GM21737 (cell line): Measurements from ENCODE around the gene CASZ1.

Experiments used
- ATAC-seq: cut with Tn5 transposase; IDR thresholded peaks from one replicate; pipeline ENCODE4 v1.9.1; 2021; ENCODE audit warnings: mild to moderate bottlenecking, moderate library complexity; ENCODE audit not compliant: unreplicated experiment

Gene CASZ1

DNA sequence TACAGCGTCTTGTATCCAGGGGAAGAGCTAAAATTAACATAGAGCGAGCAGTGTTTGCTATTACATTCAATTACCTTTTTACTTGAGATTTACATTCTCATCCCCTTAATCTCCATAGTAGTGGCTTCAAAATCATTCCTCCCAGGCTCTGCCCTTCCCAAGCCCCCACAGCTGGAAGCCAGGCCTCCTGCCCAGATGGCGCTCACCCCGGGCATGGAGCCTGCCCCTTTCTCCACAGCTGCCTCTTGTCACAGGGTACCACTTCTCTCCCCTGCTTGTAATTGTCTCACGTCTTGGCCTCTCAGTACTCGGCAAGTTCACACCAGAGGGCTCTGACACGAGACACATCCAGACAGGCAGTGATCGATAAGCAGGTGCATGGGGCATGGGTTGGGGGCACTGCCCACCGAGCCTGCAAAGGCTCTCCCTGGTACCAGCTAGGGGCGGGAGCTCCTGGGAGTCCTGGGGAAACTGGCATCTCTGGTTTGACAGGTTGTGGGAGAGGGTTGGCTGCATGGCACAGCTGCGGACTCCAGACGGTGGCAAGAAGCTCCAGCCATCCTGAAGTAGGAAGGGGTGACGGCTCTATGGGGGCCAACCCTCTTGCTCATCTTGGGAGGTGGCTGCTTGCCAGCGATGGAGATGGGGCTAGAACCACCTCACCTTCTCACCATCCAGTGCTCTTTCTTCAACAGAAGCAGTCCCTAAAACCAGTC is 20.1 kb downstream of the CASZ1 start:
- no peak for ATAC-seq

DNA sequence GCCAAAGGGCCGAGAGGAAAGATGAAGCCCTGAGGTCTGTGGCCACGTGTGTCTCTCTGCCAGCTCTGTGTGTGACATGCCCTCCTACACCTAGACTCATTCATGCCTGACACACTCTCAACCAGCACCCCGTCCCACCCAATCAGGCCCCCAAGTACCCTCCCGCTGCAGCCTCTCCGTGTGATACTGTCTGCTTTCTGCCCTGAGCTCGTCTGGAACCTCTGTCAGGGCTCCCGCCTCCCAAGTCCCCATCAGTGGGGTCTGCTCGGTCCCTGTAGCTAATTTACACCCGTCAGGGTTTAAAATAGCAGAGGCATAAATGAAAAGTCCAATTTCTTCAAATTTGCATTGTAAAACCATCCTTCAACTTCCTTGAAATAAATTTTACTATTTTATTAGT is 20.7 kb downstream of the CASZ1 start:
- ATAC-seq: no peak

DNA sequence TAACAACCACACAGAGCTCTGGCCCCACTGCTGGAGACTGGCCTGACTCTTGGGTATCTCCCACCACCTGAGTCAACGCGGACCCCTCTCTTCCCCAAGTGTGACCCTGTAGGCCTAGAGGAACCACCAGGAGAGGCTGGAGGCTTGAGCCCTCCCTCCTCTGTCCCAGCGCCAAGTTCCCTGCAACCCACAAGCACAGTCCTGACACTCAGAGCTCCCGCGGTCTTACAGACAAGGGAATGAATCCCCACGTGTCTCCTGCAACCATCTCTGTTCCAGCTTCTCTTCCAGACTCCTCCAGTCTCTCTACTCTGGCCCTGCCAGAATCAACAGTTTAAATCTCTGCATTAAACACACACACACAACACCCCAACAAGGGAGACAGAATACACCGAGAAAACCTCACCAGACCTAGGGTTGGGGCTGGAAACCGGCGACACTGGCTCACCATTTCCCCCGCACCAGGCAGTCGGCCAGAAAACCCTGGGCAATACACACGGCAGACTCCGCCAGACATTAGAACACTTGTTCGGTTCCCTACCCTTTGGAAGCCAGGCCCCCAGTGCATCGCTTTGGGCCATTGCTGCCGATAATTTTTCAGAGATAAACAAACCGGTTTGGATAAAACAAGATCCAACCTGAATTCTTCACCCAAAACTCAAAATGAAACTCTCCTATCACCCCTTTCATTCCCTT is 21.7 kb downstream of the CASZ1 start:
- ATAC-seq: no peak

DNA sequence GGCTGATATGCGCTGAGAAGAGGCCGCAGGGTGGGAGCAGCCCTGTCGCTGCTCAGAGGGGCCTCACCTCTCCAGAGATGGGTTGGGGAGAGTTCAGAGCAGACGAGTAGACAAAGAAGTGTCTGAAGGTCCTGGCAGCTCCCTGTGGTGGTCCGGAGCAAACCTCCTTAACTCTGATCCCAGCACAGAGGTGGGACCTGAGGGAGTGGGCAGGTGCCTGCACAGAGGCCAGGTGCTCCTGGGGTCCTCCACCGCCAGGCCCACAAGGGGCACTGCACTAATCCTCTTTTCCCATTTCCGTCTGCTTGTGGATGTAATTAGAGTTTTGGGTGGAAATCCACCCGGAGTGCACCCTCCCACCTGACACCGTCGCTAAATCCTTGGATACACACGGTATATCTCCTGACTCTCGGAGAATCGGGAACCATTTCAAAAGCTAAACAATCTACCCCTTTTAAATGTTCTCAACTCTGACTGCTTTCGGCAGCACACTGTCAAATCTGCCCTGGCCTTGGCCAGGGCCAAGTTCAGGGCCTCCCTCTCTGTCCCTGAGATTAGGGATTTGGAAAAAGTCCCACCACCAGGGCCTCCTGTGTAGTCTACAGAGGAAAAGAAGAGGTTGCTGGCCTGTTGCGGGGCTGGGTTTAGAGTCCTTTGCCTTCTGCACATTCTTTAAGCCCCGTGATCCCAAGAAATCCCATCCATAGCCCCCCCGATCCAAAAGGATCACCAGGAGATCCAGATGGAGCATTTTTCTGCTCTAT is 22.4 kb downstream of the CASZ1 start:
- no peak for ATAC-seq

DNA sequence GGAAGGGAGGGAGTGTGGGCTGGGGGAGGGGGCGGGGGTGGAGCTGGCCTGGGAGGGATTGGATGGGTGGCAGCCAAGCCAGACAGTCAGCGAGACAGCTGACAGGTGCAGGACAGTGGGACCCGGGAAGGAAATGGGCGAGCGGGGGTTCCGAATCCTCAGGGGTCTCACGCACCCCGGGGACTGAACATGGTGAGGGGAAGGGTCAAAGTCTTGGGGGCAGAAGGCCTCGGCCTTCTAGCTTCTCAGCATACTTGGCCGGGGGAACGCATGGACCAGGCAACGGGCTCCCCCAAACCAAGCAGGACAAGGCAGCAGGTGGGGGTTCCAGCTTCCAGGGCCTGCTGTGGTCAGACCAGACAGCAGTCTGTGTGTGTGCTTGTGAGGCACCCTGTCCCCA is 23.1 kb downstream of the CASZ1 start:
- ATAC-seq: no peak

DNA sequence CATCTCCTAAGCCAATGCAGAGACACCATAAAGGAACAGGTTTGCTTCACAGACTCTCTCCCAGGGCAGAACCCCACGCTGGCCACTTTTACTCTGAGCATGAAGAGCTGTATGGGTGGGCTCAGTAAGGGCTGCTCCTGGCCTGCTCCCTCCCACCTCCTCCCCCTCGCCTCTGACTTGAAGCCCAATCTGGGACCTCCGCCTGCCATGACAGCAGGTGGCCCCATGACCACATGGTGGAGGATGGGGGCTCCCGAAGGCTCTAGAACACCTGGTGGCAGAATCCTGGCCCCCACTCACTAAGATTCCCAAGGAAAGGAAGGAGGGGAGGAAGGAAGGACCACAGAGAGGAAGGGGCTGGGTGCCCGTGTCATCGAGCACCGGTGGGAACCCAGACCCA is 23.7 kb downstream of the CASZ1 start:
- no peak for ATAC-seq

DNA sequence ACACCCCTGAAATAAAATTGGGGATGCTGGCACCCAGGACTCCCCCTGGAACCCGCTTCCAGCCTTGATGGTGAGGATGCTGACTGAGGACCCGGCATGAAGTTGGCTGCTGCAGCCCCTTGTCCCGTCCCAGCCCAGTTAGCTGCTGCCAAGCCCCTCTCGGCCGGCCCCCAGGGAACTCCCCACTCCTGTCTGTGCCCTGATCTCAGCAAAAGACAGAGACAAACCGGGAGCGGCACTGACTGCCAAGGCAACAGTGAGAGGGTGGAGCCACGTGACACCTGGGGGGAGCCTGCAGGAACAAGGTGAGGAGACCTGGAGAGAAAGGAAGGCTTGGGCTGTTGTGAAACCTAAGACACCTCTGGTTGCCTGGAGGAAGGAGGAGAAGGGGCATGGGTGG is 24.7 kb downstream of the CASZ1 start:
- no peak for ATAC-seq

DNA sequence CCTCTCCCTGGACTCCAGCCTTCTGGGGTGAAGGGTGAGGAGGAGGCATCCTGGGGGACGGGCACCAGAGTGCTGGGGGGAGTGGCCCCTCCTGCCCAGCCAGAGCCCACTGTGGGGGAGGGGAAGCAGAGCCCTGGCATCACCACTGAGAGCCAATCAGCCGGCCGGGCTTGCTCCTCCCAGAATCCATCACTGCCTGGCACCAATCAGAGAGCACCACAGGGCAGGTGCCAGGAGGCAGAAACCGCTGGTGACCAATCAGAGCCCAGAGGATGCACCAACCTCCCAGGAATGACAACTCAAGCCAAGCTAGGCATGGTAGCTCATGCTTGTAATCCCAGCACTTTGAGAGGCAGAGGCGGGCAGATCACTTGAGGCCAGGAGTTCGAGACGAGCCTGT is 27.9 kb downstream of the CASZ1 start:
- no peak for ATAC-seq

DNA sequence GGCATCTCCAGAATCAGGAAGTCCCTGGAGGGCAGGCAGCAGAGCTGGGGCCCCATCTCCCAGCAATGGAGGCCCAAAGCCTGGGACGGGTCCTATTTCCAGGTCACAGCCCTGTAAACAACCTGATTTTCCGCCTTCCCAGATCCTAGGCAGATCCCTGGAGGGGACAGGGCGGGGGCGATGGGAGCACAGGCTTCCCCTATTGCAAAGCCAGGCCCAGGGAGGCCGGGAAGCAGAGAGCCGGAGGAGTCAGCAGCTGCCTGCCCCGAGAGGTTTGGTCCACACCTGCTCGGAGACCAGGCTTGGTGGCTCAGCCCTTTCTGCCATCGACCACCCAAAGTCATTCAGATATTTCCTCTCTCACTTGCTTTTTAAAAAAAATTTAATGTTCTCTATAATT is 29.2 kb downstream of the CASZ1 start:
- no peak for ATAC-seq

DNA sequence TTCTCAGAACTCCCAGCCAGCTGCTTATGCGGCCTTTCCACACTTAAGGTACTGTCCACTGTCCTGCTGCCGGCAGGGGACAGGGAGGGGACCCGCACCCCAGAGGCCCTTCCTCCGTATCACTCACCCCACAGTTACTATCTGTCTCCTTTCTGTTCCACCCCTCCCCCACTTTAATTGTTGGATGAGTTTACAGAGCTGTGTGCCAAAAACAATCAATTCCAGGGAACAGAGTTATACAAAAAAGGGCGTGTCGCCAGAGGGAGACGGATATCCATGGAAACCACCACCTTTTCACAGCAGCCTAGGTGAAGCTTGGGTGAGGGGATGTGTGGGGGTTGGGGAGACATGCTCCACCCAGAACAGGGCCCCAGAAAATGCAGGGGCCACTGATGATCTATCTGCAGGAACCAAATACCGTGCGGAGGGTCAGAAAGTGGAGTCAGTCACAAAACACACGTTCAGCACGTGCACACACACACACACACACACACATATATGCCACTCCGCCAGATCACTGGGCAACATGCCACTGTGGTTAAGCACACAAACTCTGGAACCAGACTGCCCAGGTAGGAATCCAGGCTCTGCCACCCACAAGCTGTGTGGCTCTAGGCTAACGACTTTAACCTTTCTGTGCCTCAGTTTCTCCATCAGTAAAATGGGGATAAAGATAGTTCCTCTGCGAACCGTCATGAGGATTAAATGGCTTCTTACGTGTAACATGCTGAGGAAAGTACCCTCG is 30.5 kb downstream of the CASZ1 start:
- ATAC-seq: no peak

DNA sequence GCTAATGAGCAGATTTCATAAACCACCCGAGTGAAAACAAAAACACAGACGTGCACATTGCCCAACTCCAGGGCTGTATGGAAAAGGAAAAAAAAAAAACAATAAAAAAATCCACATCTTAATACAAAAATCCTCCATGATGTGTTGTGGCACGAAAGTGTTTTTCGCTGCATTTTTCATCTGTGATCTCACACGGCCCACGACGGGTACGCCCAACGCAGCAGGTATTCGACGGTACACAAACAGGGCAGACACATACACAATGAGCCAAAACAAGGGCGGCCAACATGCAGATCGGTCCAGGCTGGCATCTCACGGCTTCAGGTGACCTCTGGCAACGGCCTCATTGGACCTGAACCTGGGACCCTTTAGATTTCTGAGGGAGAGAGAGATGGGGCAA is 31.1 kb downstream of the CASZ1 start:
- ATAC-seq: no peak

DNA sequence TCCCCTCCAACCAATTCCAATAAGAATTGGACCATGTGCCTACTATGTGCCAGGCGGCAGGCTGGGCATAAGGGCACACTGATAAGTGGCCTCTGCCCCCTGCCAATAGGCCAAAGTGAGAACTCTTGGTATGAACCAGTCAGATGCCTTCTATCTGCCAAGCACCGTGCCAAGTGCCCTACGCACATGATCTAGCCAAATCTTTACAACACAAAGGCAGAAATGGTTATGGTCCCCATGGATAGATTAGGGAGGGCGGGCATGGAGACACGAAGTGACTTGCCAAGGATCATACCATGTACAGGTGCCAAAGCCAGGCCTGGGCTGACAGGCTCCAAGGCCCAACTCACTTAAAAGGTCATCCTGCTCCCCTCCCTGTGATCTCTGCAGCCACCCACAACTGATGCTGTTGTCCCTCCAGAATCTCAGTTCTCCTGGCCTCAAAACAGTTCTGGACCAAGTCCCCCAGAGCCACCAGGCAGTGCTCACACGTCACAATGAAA is 32.1 kb downstream of the CASZ1 start:
- no peak for ATAC-seq

DNA sequence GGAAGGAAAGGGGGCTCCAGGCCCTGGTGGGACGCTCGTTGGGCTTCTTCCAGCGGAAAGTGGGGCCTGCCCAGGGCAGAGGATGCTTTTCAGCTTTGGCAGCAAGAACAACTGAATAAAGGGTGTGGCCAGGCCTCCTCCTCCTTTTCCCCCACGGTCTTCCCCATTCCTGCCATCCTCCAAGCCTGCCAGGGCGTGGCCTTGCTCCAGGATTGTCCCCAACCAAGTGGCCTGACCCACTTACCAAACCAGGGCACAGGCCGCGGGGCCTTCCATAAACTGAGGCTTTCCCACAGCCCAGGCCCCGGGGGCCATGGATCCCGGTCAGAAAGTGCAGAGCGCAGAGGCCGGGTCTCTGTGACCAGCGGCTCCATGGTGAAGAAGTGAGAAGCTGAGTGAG is 33.6 kb downstream of the CASZ1 start:
- ATAC-seq: no peak

DNA sequence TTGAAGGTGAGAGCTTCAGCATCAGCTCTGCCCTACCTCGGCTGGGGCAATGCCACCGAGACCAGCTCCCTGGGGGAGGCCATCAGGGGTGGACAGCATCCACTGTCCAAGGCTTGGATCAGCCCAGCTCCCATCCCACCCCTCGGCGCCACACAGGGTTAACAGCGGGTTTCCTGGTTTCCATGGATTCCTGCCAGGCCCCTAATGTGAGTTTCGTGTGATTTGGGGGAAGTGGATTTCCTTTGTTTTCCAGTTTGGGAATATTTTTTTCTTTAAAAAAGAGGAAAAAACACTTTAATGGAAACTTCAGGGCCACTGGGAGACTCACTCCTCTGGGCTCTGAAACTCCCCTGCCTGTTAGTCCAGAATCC is 34.3 kb downstream of the CASZ1 start:
- no peak for ATAC-seq

DNA sequence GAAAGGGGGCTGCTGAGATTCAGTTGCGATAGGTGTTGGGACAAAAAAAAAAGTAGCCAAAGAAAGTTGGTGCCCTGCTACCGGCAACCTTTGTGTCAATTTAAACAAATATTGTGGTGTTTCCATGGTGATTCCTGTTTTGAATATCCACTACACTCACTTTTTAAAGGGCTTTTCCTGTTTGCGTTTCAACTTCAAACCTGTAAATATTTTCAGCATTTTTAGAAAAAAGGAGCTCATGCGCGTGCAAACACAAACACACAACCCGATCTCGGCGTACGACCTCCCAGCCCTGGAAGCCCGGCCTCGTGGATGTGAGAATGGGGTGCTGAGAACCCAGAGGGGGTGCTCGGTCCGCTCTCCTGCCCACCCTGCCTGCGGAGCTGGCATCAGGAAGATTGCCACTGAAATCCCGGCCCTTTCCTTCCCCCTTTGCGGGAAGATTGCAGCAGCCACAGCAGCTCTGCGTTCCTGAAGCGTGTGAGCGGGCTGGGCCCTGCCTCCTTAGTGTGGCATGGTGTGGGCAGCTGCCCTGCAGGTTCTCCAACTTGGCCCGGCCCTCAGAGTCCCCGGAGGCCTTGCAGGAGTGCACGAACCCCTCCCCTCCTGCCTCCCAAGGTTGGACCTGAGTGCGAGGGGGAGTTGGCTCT is 34.8 kb downstream of the CASZ1 start:
- ATAC-seq: no peak

DNA sequence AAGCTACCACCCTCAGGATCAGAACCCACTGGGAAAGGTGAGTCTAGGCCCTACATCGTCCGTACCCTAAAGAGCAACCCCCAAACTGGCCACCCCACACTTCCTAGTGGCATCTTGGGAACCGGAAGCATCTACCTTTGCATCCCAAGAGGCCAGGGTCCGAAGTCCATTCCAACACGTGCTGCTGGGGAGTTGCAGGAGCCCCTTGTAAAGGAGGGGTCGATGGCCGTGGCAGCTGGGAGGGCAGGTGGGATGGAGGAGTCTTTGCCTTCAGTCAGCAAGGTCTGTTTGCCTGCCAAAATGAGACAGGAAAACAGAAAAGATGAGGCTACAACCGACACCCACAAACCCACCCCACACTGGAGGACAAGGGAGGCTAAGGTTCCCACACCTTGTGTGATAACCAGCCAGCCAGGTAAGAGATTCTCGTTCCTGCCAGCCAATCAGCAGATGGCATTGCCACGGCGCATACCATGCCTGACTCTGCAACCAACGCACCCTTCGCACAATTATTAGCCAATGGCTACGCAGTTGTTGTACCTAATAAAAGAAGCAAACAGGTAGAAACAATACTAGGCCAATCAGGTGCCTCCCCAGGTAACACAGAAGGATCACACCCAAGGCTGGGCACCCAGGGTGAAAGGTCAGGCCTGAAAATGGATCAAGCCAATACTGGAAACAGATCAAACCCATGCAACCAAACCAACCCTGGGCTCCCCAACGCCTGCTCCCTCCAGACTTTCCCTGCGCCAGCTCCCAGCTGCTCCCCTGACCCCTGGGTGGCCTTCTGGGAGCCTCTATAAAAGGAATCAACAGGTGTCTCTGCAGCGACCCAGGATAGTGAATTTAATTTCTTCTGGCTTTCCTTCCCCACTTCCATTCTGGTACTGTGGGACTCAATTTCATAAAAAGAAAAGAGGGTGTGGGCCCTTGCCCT is 35.6 kb downstream of the CASZ1 start:
- ATAC-seq: no peak

DNA sequence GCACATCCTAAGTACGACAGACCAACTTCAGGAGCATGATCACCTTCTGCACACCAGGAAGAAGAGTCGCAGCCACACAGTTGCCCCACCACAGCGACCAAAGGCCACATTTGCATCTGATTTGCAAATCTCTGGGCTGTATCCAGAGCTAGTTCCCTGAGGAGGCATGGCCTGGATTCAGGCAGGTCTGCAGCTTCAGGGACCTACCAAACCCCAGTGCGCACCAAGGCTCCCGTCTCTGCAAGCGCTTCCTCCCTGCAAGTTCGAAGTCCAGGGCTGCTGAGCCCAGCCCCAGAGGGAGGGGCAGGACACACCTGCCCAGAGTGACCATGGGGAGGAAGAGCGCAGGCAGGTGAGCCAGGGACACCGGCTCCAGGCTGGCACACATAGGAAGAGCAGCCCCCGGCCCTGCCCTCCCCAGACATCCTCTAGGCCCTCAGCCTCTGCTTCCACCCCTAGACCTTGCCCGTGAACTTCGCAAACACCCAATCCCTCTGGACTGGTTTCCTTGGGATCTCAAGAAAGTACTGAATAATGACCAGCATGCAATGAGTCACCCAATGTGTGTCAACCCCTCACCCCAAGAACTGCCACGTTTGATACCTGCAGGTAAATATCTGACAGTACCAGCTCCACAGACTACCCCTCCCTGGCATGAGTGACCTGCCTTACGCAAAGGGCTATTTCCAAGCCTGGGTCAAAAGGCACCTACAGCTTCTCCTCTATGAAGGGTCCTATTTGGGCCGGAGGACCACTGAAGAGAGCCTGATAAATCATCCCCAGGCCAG is 36.8 kb downstream of the CASZ1 start:
- ATAC-seq: no peak

DNA sequence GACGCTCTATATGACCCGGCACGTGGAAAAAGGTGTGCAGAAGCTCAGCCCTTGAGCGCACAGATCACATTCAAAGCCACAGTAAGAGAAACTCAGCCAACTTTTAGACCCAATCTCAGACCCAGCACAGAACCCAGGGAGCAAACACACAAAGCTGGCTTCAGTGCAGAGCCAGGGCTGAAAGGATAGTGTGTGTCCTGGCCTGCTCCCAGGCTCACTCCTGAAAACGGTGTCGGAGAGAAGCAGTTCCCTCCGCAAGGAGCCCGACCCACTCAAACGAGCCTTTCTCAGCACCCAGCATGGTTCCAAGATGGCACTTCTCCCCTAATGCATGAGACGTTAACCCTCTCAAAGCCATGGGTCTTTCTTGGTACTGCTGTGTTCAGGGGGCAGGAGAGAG is 39.6 kb downstream of the CASZ1 start:
- no peak for ATAC-seq

DNA sequence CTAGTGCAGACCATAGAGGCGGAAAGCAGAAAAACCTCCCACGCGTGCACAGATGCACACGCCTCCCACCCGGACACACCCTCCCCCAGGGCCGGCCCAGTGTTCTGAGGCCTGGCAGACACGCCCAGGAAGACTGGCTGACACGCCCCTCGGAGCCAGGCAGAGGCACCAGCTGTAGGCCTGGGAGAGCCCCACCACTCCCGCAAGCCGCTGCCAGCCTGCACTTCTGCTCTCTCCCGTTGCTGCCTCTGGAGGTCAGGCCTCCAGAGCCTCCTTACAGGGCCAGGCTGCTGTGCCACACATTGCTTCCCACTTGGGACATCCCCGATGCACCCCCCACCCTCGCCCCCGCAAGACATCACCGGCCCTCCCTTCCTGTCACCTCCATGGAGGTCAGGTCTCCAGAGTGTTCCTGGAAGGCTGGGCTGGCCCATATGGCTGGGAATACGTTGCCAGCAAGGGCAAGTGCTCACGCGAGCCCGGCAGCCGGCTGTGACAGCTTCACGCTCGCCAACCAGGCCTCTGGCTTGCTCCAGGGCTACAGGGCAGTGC is 40.4 kb downstream of the CASZ1 start:
- no peak for ATAC-seq
